Measurements from ENCODE around the gene GRXCR2. TPM values are rescaled to one million over a fixed set of nuclear protein-coding genes. Genes with fewer than 3 reads are reported as not detected.
"Not testable (repeated sequence)": the region's sequence is repeated elsewhere in the genome, so short reads cannot be mapped to it uniquely, and the experiment has no call there.

GRXCR2 gene
- polyA plus RNA-seq, 1 donor (not counting 4 experiments of a cell fraction or from before 2014, with no cell fraction given), result 0.03 TPM

DNA sequence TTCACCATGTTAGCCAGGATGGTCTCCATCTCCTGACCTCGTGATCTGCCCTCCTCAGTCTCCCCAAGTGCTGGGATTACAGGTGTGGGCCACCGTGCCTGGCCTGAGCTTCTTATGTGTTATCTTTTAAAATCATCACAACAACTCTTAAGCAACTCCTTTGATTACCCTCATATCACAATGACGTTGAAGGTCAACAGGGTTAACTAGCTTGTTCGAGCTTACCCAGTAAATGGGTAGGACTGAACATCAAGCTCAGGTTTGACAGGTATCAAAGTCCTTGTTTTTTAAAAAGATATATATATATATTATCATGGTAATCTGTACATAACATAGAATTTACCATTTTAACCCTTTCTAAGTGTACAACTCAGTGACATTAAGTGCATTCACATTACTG is 3.1 kb downstream of the GRXCR2 start:
- no peak overlapping the region for H3K9ac ChIP-seq (ENCODE audit: control insufficient read depth, extremely low read depth, insufficient read depth, low read length)
- no peak overlapping the region for H3K4me2 ChIP-seq (ENCODE audit: control insufficient read depth, extremely low read depth, insufficient read depth, low read depth, low read length)
- dilution Hi-C loops (cut with MboI; ENCODE audit: extremely low pct_ligation_motif_present, low sequenced_read_pairs), result no loop called here
- no peaks in the 10 kb centered on the region for H3K4me1 ChIP-seq (ENCODE audit: control insufficient read depth, extremely low read depth, insufficient read depth, low read length)
- FAIRE-seq (no peak), DNase-seq (ENCODE audit: low read depth, low spot score) (no peak)
- no peaks in the 10 kb centered on the region for H3K79me2 ChIP-seq (ENCODE audit: control insufficient read depth, insufficient read depth, low read length)
- no peaks in the 10 kb centered on the region for H3K36me3 ChIP-seq (ENCODE audit: control insufficient read depth in 2 of 2, extremely low read depth in 1 of 2, insufficient read depth in 2 of 2, low read length in 2 of 2)
- no peak overlapping the region for H2AFZ ChIP-seq (ENCODE audit: control insufficient read depth, low read length)
- TF ChIP-seq, protein P1, sequence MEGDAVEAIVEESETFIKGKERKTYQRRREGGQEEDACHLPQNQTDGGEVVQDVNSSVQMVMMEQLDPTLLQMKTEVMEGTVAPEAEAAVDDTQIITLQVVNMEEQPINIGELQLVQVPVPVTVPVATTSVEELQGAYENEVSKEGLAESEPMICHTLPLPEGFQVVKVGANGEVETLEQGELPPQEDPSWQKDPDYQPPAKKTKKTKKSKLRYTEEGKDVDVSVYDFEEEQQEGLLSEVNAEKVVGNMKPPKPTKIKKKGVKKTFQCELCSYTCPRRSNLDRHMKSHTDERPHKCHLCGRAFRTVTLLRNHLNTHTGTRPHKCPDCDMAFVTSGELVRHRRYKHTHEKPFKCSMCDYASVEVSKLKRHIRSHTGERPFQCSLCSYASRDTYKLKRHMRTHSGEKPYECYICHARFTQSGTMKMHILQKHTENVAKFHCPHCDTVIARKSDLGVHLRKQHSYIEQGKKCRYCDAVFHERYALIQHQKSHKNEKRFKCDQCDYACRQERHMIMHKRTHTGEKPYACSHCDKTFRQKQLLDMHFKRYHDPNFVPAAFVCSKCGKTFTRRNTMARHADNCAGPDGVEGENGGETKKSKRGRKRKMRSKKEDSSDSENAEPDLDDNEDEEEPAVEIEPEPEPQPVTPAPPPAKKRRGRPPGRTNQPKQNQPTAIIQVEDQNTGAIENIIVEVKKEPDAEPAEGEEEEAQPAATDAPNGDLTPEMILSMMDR (optimal IDR thresholded peaks at IDR 0.05 in 1 of 3, IDR thresholded peaks at IDR 0.05 in 1 of 3, conservative IDR thresholded peaks at IDR 0.05 in 1 of 3; ENCODE audit: extremely low read depth in 1 of 3, insufficient read depth in 2 of 3, low read length in 3 of 3), result no peak
- TF ChIP-seq EZH2 (IDR thresholded peaks at IDR 0.05; ENCODE audit: low read length), result no peak
- no peak overlapping the region for H3K4me3 ChIP-seq (ENCODE audit: control insufficient read depth in 2 of 3, extremely low read depth in 1 of 3, insufficient read depth in 2 of 3, low read depth in 1 of 3, low read length in 3 of 3)
- H3K9me3 ChIP-seq (ENCODE audit: control insufficient read depth, low read depth, low read length), result no peaks in the 10 kb centered on the region
- no peaks in the 10 kb centered on the region for H3K27me3 ChIP-seq (ENCODE audit: control insufficient read depth, extremely low read depth, insufficient read depth, low read length)
- no peak overlapping the region for H3K27ac ChIP-seq (ENCODE audit: control insufficient read depth, insufficient read depth, low read length)
- H4K20me1 ChIP-seq (ENCODE audit: control insufficient read depth, extremely low read depth, insufficient read depth, low read length), result no peaks in the 10 kb centered on the region
- no peaks in the 10 kb centered on the region for H3K9me1 ChIP-seq (ENCODE audit: control insufficient read depth, extremely low read depth, insufficient read depth, low read length)

DNA sequence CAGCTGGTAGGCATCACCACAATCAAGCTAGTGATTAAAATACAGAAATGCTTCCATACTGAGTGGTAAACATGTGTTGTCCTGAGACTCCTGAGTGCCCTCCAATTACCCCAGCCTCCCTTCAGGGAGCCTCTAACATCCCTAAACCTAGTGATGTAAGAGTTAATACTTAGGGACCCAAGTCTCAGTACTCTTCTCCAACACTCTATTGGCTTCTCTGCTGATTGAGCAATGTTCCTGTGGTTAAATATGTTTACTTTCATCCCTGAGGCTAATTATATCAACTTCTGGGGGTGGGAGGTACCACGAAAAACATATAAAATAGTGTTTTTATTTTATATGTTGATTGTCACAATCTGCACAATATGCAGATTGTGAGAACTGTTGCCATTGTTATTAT is 5.0 kb downstream of the GRXCR2 start:
- no peak overlapping the region for H3K4me2 ChIP-seq (ENCODE audit: control insufficient read depth, extremely low read depth, insufficient read depth, low read depth, low read length)

DNA sequence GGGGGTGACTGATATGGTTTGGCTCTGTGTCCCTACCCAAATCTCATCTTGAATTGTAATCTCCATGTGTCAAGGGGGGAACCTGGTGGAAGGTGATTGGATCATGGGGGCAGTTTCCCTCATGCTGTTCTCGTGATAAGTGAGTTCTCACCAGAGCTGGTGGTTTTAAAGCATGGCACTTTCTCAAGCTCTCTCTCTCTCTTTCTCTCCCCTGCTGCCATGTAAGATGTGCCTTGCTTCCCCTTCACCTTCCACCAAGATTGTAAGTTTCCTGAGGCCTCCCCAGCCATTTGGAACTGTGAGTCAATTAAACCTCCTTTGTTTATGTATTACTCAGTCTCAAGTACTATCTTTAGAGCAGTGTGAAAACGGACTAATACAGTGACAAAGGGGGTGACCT is 8.4 kb downstream of the GRXCR2 start:
- H3K27me3 ChIP-seq (ENCODE audit: control insufficient read depth, extremely low read depth, insufficient read depth, low read length); H4K20me1 ChIP-seq (ENCODE audit: control insufficient read depth, extremely low read depth, insufficient read depth, low read length); DNase-seq (ENCODE audit: low read depth, low spot score); H3K4me2 ChIP-seq (ENCODE audit: control insufficient read depth, extremely low read depth, insufficient read depth, low read depth, low read length); H3K27ac ChIP-seq (ENCODE audit: control insufficient read depth, insufficient read depth, low read length); H2AFZ ChIP-seq (ENCODE audit: control insufficient read depth, low read length); H3K36me3 ChIP-seq (ENCODE audit: control insufficient read depth in 2 of 2, extremely low read depth in 1 of 2, insufficient read depth in 2 of 2, low read length in 2 of 2); H3K9ac ChIP-seq (ENCODE audit: control insufficient read depth, extremely low read depth, insufficient read depth, low read length); H3K9me1 ChIP-seq (ENCODE audit: control insufficient read depth, extremely low read depth, insufficient read depth, low read length); dilution Hi-C loops (cut with MboI; ENCODE audit: extremely low pct_ligation_motif_present, low sequenced_read_pairs); H3K4me3 ChIP-seq (ENCODE audit: control insufficient read depth in 2 of 3, extremely low read depth in 1 of 3, insufficient read depth in 2 of 3, low read depth in 1 of 3, low read length in 3 of 3); H3K9me3 ChIP-seq (ENCODE audit: control insufficient read depth, low read depth, low read length); H3K4me1 ChIP-seq (ENCODE audit: control insufficient read depth, extremely low read depth, insufficient read depth, low read length); H3K79me2 ChIP-seq (ENCODE audit: control insufficient read depth, insufficient read depth, low read length); FAIRE-seq: not testable (repeated sequence)

More for the DNA sequence above, 5.0 kb downstream of the GRXCR2 start:
- Histone ChIP-seq H3K9me1 (ENCODE audit: control insufficient read depth, extremely low read depth, insufficient read depth, low read length) (no peaks in the 10 kb centered on the region), H3K36me3 (ENCODE audit: control insufficient read depth in 2 of 2, extremely low read depth in 1 of 2, insufficient read depth in 2 of 2, low read length in 2 of 2) (no peaks in the 10 kb centered on the region), H3K4me1 (ENCODE audit: control insufficient read depth, extremely low read depth, insufficient read depth, low read length) (no peaks in the 10 kb centered on the region), H4K20me1 (ENCODE audit: control insufficient read depth, extremely low read depth, insufficient read depth, low read length) (no peaks in the 10 kb centered on the region), H3K79me2 (ENCODE audit: control insufficient read depth, insufficient read depth, low read length) (no peaks in the 10 kb centered on the region), H3K27me3 (ENCODE audit: control insufficient read depth, extremely low read depth, insufficient read depth, low read length) (no peaks in the 10 kb centered on the region), H2AFZ (ENCODE audit: control insufficient read depth, low read length) (no peak overlapping the region), H3K9ac (ENCODE audit: control insufficient read depth, extremely low read depth, insufficient read depth, low read length) (no peak overlapping the region), H3K4me3 (ENCODE audit: control insufficient read depth in 2 of 3, extremely low read depth in 1 of 3, insufficient read depth in 2 of 3, low read depth in 1 of 3, low read length in 3 of 3) (no peak overlapping the region), H3K27ac (ENCODE audit: control insufficient read depth, insufficient read depth, low read length) (no peak overlapping the region), H3K9me3 (ENCODE audit: control insufficient read depth, low read depth, low read length) (no peaks in the 10 kb centered on the region)
- dilution Hi-C loops (cut with MboI; ENCODE audit: extremely low pct_ligation_motif_present, low sequenced_read_pairs), result no loop called here
- no peak for DNase-seq (ENCODE audit: low read depth, low spot score)
- FAIRE-seq, result no peak
- TF ChIP-seq, protein P1 (optimal IDR thresholded peaks at IDR 0.05 in 1 of 3, IDR thresholded peaks at IDR 0.05 in 1 of 3, conservative IDR thresholded peaks at IDR 0.05 in 1 of 3; ENCODE audit: extremely low read depth in 1 of 3, insufficient read depth in 2 of 3, low read length in 3 of 3), result no peak
- no peak for TF ChIP-seq EZH2 (IDR thresholded peaks at IDR 0.05; ENCODE audit: low read length)
